Peyer's patch (tissue), 4 donors: ENCODE results near the gene INPP5A.

Experiments
- CTCF ChIP-seq, 6 experiments: fragments of 450-650 bp in 4 of 6; fragments of 200-600 bp in 2 of 6; sonication (generic) in 1 of 6; IDR thresholded peaks; one replicate each; pipeline ENCODE4 v1.5.1; 2017 to 2019; ENCODE audit warnings: antibody characterized with exemption in 6 of 6, mild to moderate bottlenecking in 3 of 6, moderate library complexity in 1 of 6
- POLR2A ChIP-seq, 2 donors: fragments of 450-650 bp; IDR thresholded peaks; one replicate each; pipeline ENCODE4 v1.5.1; 2017; ENCODE audit warnings: antibody characterized with exemption in 2 of 2, mild to moderate bottlenecking in 2 of 2, moderate library complexity in 2 of 2

- TF ChIP-seq POLR2A (IDR thresholded peaks at IDR 0.05): no peak
- no peak for TF ChIP-seq CTCF (IDR thresholded peaks at IDR 0.05)
These were observed 141.0 kb downstream of the INPP5A start for GRCh38 chr10:132678436-132679216.
